M059J (cell line): ENCODE data around the gene PCBP3. TPM values are rescaled to one million over a fixed set of nuclear protein-coding genes. Genes with fewer than 3 reads are reported as not detected.

Experiments
- DNase-seq: peaks from one replicate; pipeline ENCODE4 v3.0.0-alpha.2; 2012; ENCODE audit warnings: low read depth
- total RNA-seq: library from RNA; depleted of rRNA; stranded (reverse); fragments of >200 nt; shearing (Covaris generic); gene quantifications from 2 replicates; pipeline ENCODE4 v1.2.3, GENCODE V29; 2014

PCBP3 gene
- total RNA-seq, 1 experiment from 2014 or later, result 0.10 TPM

GRCh38 chr21:45981151-45982091 is 337.9 kb downstream of the PCBP3 start, which contains the start of gene COL6A1:
Gene COL6A1, plus strand, starts transcription at chr21:45981770. Its CDS starts 81 bp downstream, at chr21:45981851.
- peak; percentile 88 for DNase-seq

GRCh38 chr21:45982092-45982757 is 338.7 kb downstream of the PCBP3 start:
- peak; percentile 34 for DNase-seq

GRCh38 chr21:45982758-45983648 is 339.5 kb downstream of the PCBP3 start:
- DNase-seq, result no peak

- no peak for DNase-seq
Observed at GRCh38 chr21:45983649-45983965, 340.1 kb downstream of the PCBP3 start.

DNA sequence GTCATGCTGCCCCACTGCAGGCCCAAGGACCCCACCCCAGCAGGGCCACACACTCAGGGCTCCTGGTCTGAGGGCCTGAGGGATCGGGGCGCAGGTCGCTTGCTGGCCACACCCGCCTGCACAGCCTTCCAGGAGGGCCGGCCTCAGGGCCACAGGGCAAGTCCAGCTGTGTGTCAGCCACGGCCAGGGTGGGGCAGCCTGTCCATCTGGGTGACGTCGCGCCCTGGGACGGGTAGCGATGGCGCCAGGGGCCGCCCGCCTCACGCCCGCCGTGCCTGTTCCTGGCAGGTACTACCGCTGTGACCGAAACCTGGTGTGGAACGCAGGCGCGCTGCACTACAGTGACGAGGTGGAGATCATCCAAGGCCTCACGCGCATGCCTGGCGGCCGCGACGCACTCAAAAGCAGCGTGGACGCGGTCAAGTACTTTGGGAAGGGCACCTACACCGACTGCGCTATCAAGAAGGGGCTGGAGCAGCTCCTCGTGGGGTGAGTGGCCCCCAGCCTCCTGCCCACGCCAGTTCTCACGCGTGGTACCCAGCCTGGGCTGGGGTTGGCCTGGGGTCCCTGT is 340.5 kb downstream of the PCBP3 start:
- no peak for DNase-seq

- no peak for DNase-seq
Observed at GRCh38 chr21:45984584-45985095, 341.1 kb downstream of the PCBP3 start.

DNA sequence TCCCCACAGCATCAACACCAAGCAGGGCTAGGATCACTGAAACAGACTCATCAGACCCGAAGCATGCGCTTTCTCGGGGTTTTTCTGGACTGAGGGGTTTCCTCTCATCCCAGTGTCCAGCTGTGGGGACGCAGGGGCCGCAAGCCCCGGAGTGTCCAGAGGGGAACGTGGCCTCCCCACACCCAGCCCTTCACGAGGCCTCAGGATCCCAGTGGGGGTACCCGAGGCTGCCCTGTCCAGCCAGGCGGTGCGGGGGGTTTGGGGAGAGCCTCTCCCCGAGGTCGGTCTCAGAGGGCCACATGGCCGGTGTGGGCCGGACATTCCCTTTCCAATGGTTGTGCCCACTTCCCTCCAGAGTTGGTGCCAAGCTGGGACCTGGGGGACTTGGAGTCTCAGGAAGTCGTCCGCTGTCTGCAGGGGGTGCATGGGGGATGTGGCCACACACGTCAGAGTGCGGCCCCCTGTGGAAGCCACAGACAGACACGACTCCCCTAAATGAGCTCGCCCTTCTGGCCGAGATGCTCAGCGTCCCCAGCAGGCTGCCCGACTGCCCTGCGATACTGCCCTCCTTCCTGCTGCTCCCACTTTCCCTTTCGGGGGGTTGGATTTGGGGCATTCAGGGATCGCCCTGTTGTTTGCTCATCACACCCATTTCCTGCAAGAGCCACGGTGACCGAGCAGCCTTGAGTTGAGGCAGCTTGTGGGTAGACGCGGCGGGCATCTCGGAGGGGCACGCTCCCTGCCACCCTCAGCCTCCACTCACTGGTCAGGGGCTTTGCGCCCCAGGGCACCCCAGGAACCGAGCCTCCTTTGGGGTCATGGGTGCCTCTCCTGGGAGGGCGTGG is 342.2 kb downstream of the PCBP3 start:
- no peak for DNase-seq

DNA sequence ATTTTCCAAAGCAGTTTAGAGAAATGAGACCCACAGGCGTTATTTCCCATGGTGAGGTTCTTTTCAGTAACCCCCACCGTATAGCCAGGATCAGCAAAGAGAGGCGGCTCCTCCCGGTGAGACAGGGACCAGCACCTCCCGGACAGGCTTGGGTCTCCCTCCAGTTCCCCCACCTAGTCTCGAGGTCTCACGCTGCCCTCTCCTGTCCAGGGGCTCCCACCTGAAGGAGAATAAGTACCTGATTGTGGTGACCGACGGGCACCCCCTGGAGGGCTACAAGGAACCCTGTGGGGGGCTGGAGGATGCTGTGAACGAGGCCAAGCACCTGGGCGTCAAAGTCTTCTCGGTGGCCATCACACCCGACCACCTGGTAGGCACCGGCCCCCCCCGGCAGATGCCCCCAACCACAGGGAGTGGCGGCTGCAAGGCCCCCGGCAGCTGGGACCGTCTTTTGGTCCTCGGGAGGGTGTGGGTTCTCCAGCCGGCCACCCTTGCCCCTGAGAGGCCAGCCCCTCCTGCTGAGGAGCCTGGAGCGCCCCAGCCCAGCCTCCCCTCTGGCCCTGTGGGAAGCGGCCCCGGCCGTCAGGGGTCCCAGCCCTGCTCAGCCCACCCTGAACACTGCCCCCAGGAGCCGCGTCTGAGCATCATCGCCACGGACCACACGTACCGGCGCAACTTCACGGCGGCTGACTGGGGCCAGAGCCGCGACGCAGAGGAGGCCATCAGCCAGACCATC is 343.0 kb downstream of the PCBP3 start:
- DNase-seq, result no peak

GRCh38 chr21:45987121-45987711 is 343.7 kb downstream of the PCBP3 start:
- no peak for DNase-seq

- DNase-seq, result no peak
Observed at GRCh38 chr21:45988366-45989347, 345.1 kb downstream of the PCBP3 start.

DNA sequence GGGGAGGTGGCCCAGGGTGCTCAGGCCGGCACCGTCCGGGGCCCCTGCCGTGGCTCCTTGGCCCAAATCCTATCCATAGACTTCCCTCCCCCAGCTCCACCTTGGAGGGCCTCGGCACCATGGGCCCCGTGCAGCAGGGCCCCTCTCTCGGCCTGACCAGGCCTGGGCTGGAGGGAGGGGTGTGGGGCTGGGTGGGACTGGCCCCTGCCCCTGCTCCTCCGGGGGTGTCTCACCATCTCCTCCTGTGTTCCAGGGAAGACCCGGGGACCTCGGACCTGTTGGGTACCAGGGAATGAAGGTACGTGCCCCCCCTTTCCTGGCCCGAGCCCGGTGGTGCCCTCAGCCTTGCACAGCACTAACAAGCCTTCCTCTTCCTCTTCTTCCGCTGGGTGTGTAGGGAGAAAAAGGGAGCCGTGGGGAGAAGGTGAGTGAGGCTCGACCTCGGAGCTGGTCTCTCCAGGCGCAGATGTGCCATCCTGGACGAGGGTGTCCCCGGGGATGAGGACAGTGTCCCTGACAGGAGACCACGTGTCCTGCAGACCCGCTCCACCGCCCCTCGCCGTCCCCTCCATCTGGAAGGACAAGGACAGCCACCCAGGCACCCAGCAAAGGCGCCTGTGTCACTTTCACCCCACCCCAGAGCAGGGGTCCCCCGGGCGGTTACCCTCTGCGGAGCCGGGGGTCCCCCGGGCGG is 346.0 kb downstream of the PCBP3 start:
- no peak for DNase-seq

GRCh38 chr21:45990049-45990711 is 346.7 kb downstream of the PCBP3 start:
- DNase-seq, result no peak

DNA sequence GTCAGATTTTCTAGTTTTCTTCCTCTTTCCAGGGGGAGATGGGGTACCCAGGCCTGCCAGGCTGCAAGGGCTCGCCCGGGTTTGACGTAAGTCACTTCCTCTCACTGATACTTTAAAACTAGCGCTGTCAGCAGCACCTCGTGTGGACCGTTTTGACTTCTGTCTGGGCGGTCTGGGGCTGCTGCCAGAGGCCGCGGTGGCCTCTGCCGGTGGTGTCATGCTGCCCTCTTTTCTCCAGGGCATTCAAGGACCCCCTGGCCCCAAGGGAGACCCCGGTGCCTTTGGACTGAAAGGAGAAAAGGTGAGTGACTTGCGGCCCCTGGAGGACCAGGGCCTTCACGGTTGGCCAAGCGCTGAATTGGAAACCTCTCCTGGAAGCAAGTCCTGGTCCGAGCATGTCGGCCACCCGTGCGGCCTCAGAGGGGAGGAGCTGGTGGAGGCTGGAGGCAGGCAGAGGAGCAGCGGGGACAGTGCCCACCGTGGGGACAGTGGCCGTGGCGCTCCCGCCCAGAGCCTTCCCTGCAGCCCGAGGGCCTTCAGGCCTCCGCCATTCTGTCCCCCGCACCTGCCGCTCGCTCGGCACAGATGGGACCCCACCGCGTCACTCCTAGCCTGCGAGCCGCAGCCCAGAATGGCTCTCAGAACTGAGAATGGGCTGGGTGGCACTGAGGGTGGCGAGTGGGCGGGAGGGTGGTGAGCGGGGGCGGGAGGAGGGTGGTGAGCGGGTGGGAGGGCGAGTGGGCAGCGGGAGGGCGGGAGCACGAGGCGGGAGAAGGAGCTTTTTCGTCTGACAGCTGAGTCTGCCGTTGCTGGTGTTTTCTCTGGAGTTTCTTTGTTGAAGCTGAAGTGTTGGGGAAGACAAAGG is 347.4 kb downstream of the PCBP3 start:
- no peak for DNase-seq

DNA sequence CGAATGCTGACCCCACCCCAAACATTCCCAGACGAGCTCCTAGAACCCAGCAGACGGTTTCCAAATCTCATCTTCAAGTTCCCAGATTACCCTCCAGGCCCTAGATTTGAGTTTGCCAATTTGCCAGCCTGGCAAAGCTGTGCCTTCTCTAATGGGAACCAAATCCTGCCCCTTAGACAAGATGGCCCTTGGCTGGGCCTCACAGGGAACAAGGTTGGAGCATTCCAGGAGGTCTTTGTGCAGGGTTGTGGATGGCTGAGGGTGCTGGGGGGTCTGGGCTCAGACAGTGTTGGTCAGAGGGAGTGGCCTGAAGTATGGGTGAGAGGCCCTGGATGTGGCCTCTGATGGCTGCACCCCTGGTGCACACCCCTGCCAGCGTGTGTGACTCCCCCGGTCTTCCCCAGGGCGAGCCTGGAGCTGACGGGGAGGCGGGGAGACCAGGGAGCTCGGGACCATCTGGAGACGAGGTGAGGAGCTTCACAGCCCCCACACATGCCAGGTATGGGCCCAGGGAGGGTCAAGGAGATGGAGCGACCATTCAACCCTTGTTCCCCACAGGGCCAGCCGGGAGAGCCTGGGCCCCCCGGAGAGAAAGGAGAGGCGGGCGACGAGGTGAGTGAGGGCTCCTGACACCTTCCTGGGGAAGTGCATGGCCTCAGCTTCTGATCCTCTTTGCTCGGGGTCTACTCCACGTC is 348.2 kb downstream of the PCBP3 start:
- DNase-seq, result no peak
